Measurements from ENCODE around the gene MAMDC4. TPM values are rescaled to one million over a fixed set of nuclear protein-coding genes. Genes with fewer than 3 reads are reported as not detected.

MAMDC4 gene
- total RNA-seq, 2 donors from 2014 or later, result 6.5 to 25.7 TPM

DNA sequence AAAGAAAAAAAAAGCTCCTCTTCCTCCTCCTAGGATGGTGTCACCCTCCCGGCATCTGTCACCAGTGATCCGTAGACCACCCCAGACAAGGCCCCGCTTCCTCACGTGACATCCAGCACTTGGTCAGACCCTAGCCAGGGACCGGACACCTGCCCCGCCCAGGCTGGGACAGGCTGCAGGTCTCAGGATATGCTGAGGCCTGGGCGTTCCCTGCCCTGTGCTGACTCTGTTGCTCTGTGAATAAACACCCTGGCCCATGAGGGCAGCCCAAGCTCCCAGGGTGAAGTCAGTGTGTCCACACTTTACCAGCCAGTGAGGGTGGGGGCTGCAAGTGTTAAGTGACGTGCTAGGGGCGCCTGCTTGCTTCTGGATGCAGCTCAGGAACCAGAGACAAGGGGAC is 8.4 kb downstream of the MAMDC4 start:
- Histone ChIP-seq H3K4me1 (peaks cover 87% of the 10 kb centered on the region), H3K27ac (peak overlapping the region in 2 of 4 donors; percentile 29 to 78), H3K4me3 (no peak overlapping the region), H3K9me3 (no peaks in the 10 kb centered on the region), H3K27me3 (no peaks in the 10 kb centered on the region), H3K36me3 (replicated peaks in 1 of 2; ENCODE audit: insufficient read depth in 1 of 2, low read depth in 2 of 2) (peaks cover 15 to 21% of the 10 kb centered on the region in 2 donors)
- ATAC-seq, result no peak
- TF ChIP-seq POLR2A (IDR thresholded peaks at IDR 0.05) (no peak), CTCF (IDR thresholded peaks at IDR 0.05) (no peak)
- intact Hi-C loops (cut with DNase I), result no loop called here
- 88 to 93% methylated on average over 9 of the region's 9 CpGs for WGBS, 2 donors
- peak in 1 of 4 donors; percentile 20 for DNase-seq

DNA sequence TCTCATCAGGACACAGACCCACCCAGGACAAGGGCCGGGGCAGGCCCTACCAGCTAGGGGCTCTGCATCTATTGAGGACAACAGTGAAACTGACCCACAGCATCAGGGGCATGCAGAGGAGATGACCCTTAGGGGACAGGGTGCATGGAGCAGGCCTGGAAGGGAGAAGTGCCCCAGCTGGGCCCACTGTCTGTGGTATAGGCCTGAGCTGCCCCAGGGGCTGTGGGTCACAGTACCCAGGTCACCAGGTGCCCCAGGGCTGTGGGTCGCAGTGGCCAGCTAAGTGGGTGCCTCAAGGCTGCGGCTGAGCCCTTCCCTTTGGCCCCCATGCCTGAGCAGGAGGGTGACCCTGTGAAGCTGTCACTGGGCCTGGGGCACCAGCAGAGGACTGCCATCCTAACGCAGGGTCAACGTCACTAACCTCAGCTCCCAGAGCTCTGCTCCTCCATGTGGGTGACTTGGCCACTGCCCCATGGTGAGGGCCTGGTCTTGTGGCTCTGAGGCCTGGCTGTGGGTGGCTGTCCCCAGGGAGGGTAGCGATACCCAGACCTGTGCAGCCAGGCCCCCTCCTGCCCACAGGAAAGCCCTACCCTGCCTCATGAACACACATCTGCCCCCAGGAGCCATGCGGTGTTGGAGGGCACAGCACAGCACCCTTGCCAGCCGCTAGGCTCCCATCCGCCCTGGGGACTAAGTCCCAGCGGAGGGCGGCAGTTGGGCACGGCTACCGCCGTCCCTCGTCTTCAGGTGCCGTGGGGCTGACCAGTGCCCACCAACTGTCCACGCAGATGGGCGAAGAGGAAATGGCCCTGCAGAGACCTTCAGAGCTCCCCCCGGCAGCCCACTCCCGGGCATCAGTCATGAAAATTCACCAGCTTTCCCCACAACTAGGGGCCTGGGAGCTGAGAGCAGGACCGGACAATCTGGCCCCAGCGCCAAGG is 9.1 kb downstream of the MAMDC4 start:
- WGBS, 2 donors, result 90 to 91% methylated on average over 3 to 21 of the region's 22 CpGs
- ATAC-seq, result no peak
- peak in 1 of 4 donors; percentile 15 for DNase-seq
- Histone ChIP-seq H3K4me3 (no peak overlapping the region), H3K27me3 (no peaks in the 10 kb centered on the region), H3K27ac (peak overlapping the region in 2 of 4 donors; percentile 1 to 29), H3K9me3 (no peaks in the 10 kb centered on the region), H3K4me1 (peaks cover 83% of the 10 kb centered on the region), H3K36me3 (replicated peaks in 1 of 2; ENCODE audit: insufficient read depth in 1 of 2, low read depth in 2 of 2) (peaks cover 15 to 21% of the 10 kb centered on the region in 2 donors)
- no peak for TF ChIP-seq POLR2A (IDR thresholded peaks at IDR 0.05)
- no peak for TF ChIP-seq CTCF (IDR thresholded peaks at IDR 0.05)
- intact Hi-C loops (cut with DNase I), result no loop called here

DNA sequence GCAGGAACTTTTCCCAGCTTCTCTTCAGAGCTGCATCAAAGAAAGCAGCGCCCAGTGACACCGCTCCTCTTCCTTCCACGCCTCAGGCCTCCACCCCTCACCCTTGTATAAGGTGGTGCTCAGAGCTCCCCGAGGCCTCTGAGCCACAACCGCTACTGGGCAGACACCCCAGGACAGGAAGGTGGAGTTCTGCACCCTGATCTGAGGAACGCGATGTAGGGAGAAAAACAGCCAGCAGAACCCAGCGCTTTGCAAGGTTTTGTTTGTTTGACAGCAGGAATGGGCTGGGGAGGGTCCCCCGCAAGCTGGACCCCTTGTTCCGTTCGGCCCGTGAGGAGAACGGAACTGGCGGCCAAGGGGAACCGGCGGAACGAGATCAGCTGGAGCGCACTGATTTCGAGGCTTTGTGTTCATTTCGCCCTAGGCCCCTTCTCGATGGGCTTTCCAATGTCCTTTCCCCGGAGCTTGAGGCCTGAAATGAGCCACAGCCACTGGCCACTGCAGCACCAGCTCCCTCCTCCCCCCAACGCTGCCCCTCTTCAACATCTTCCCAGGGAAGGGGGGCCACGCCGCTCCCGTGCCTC is 9.8 kb downstream of the MAMDC4 start:
- H3K9me3 ChIP-seq, result no peaks in the 10 kb centered on the region
- intact Hi-C loops (cut with DNase I), result no loop called here
- 84 to 85% methylated on average over 20 to 26 of the region's 26 CpGs for WGBS, 2 donors
- no peak for ATAC-seq
- peak in 1 of 4 donors; percentile 11 for DNase-seq
- H3K36me3 ChIP-seq (replicated peaks in 1 of 2; ENCODE audit: insufficient read depth in 1 of 2, low read depth in 2 of 2), result peaks cover 15 to 21% of the 10 kb centered on the region in 2 donors
- H3K4me1 ChIP-seq, result peaks cover 79% of the 10 kb centered on the region
- H3K27ac ChIP-seq, result no peak overlapping the region
- TF ChIP-seq POLR2A (IDR thresholded peaks at IDR 0.05), result no peak
- no peak for TF ChIP-seq CTCF (IDR thresholded peaks at IDR 0.05)
- no peak overlapping the region for H3K4me3 ChIP-seq
- H3K27me3 ChIP-seq, result no peaks in the 10 kb centered on the region

DNA sequence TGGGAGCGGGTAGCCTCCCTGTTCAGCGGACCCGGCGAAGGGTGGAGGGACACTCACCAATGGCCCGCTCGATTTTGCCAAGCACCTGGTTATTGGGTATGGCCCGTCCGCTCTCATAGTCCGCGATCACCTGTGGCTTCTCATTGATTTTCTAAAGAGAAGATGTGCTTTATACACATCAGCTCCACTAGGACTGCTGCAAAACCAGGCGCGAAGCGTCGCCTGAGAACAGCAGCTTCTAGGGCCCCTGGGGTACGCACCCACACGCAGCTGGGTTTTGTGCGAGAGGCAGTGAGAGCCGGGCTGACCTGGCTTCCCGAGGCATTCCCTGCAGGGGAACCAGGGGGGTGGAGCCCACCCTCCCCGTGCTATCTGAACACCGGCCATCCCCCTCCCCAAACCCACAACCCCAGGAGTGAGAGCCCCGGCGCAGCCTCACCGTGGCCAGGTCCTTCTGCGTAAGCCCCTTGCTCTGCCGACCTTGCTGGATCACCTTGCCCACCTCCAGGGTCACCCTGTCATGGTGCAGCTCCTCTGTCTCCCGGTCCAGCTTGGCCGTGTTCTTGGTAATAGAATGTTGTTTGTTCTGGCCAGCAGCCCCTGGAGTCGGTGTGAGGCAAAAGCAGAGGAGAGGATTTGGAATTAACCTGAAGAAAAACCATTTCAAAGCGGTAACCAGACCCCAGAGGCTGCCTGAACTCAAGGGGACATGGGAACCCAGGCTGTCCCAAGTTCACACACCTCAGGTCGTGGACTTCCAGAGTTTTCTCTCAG is 10.9 kb downstream of the MAMDC4 start:
- no peak for ATAC-seq
- Histone ChIP-seq H3K27me3 (no peaks in the 10 kb centered on the region), H3K9me3 (no peaks in the 10 kb centered on the region), H3K36me3 (replicated peaks in 1 of 2; ENCODE audit: insufficient read depth in 1 of 2, low read depth in 2 of 2) (peaks cover 15 to 21% of the 10 kb centered on the region in 2 donors), H3K27ac (no peak overlapping the region), H3K4me3 (no peak overlapping the region), H3K4me1 (peaks cover 74% of the 10 kb centered on the region)
- 74 to 86% methylated on average over 14 to 30 of the region's 31 CpGs for WGBS, 2 donors
- TF ChIP-seq POLR2A (IDR thresholded peaks at IDR 0.05) (no peak), CTCF (IDR thresholded peaks at IDR 0.05) (no peak)
- intact Hi-C loops (cut with DNase I), result no loop called here
- DNase-seq, result peak in 1 of 4 donors; percentile 13

Measured in body of pancreas (tissue), 4 donors.